ENCODE results near the gene FNDC3B. TPM values are rescaled to one million over a fixed set of nuclear protein-coding genes. Genes with fewer than 3 reads are reported as not detected.

Gene FNDC3B
- total RNA-seq, 1 donor from 2014 or later = 9.3 TPM

- ChIA-PET CTCF (no interaction called here), POLR2A (no interaction called here)
- DNase-seq (no peak), ATAC-seq (ENCODE audit: low read depth) (no peak)
- intact Hi-C loops (cut with micrococcal nuclease) = no loop called here
- H3K4me1 Mint-ChIP-seq = peaks cover 7% of the 10 kb centered on the region
- no peaks in the 10 kb centered on the region for H3K36me3 Mint-ChIP-seq (ENCODE audit: low read depth)
- no peak overlapping the region for H3K4me3 Mint-ChIP-seq
- H3K27ac Mint-ChIP-seq = no peak overlapping the region
- H3K9me3 Mint-ChIP-seq = no peaks in the 10 kb centered on the region
- H3K27me3 Mint-ChIP-seq = peaks cover 23% of the 10 kb centered on the region
- no peak for TF ChIP-seq CTCF (IDR thresholded peaks at IDR 0.05)
Measured at GRCh38 chr3:172067837-172068440, 28.6 kb downstream of the FNDC3B start.

GRCh38 chr3:172068977-172069376, 29.6 kb downstream of the FNDC3B start:
- H3K9me3 Mint-ChIP-seq = no peaks in the 10 kb centered on the region
- H3K4me1 Mint-ChIP-seq = no peaks in the 10 kb centered on the region
- CTCF ChIA-PET = no interaction called here
- no peaks in the 10 kb centered on the region for H3K36me3 Mint-ChIP-seq (ENCODE audit: low read depth)
- no peak overlapping the region for H3K27ac Mint-ChIP-seq
- POLR2A ChIA-PET = no interaction called here
- ATAC-seq (ENCODE audit: low read depth) (no peak), DNase-seq (no peak)
- H3K27me3 Mint-ChIP-seq = peaks cover 16% of the 10 kb centered on the region
- H3K4me3 Mint-ChIP-seq = no peak overlapping the region
- intact Hi-C loops (cut with micrococcal nuclease) = no loop called here
- TF ChIP-seq CTCF (IDR thresholded peaks at IDR 0.05) = no peak

- Mint-ChIP-seq H3K36me3 (ENCODE audit: low read depth) (no peaks in the 10 kb centered on the region), H3K9me3 (no peaks in the 10 kb centered on the region), H3K4me1 (no peaks in the 10 kb centered on the region), H3K27me3 (peaks cover 11% of the 10 kb centered on the region), H3K4me3 (no peak overlapping the region), H3K27ac (no peak overlapping the region)
- no peak for ATAC-seq (ENCODE audit: low read depth)
- ChIA-PET POLR2A (no interaction called here), CTCF (no interaction called here)
- DNase-seq = no peak
- intact Hi-C loops (cut with micrococcal nuclease) = no loop called here
- TF ChIP-seq CTCF (IDR thresholded peaks at IDR 0.05) = no peak
Measured at GRCh38 chr3:172069478-172069877, 30.1 kb downstream of the FNDC3B start.

- DNase-seq (no peak), ATAC-seq (ENCODE audit: low read depth) (no peak)
- Mint-ChIP-seq H3K36me3 (ENCODE audit: low read depth) (no peaks in the 10 kb centered on the region), H3K9me3 (no peaks in the 10 kb centered on the region), H3K4me3 (no peak overlapping the region), H3K27me3 (peaks cover 7% of the 10 kb centered on the region), H3K27ac (no peak overlapping the region), H3K4me1 (no peaks in the 10 kb centered on the region)
- no peak for TF ChIP-seq CTCF (IDR thresholded peaks at IDR 0.05)
- intact Hi-C loops (cut with micrococcal nuclease) = no loop called here
- CTCF ChIA-PET = no interaction called here
- POLR2A ChIA-PET = no interaction called here
Measured at GRCh38 chr3:172070269-172070668, 30.9 kb downstream of the FNDC3B start.

- ATAC-seq (ENCODE audit: low read depth) = no peak
- DNase-seq = no peak
- H3K27ac Mint-ChIP-seq = no peak overlapping the region
- H3K4me1 Mint-ChIP-seq = no peaks in the 10 kb centered on the region
- no peaks in the 10 kb centered on the region for H3K36me3 Mint-ChIP-seq (ENCODE audit: low read depth)
- ChIA-PET CTCF (no interaction called here), POLR2A (no interaction called here)
- H3K4me3 Mint-ChIP-seq = no peak overlapping the region
- peaks cover 3% of the 10 kb centered on the region for H3K27me3 Mint-ChIP-seq
- no peaks in the 10 kb centered on the region for H3K9me3 Mint-ChIP-seq
- intact Hi-C loops (cut with micrococcal nuclease) = no loop called here
- TF ChIP-seq CTCF (IDR thresholded peaks at IDR 0.05) = no peak
Measured at GRCh38 chr3:172070802-172071201, 31.4 kb downstream of the FNDC3B start.
